ENCODE data around the gene CCDC152.

GRCh38 chr5:42756606-42757601, at the start of gene CCDC152:
- TF ChIP-seq CTCF (IDR thresholded peaks at IDR 0.05) = no peak
- no peak for TF ChIP-seq POLR2A (IDR thresholded peaks at IDR 0.05)
